NCI-H1105 (cell line): ENCODE measurements around the gene EML6.
A peak's percentile ranks its signal among the peaks of the same experiment; 100 is the strongest.

ENCODE experiments used
- DNase-seq: peaks from one replicate; lab custom pipeline; 2025; lab: John Stamatoyannopoulos, UW

EML6 gene

GRCh38 chr2:54879598-54880332 lies 156.3 kb downstream of the EML6 start:
- no peak for DNase-seq

GRCh38 chr2:54880428-54880827 lies 157.0 kb downstream of the EML6 start:
- no peak for DNase-seq

GRCh38 chr2:54881759-54882158 lies 158.3 kb downstream of the EML6 start:
- no peak for DNase-seq

GRCh38 chr2:54885891-54886290 lies 162.4 kb downstream of the EML6 start:
- DNase-seq, result no peak

- DNase-seq, result no peak
Measured at GRCh38 chr2:54887850-54888545, 164.5 kb downstream of the EML6 start.

GRCh38 chr2:54889053-54889452 lies 165.6 kb downstream of the EML6 start:
- DNase-seq, result no peak

- DNase-seq, result no peak
Measured at GRCh38 chr2:54891909-54892308, 168.4 kb downstream of the EML6 start.

- DNase-seq, result no peak
Measured at GRCh38 chr2:54894467-54894866, 171.0 kb downstream of the EML6 start.

GRCh38 chr2:54895730-54896129 lies 172.3 kb downstream of the EML6 start:
- no peak for DNase-seq

- no peak for DNase-seq
Measured at GRCh38 chr2:54897420-54898310, 174.2 kb downstream of the EML6 start.

- DNase-seq, result peak; percentile 41
Measured at GRCh38 chr2:54898456-54899226, 175.2 kb downstream of the EML6 start.

GRCh38 chr2:54899576-54900200 lies 176.2 kb downstream of the EML6 start:
- peak; percentile 4 for DNase-seq

GRCh38 chr2:54901224-54901986 lies 177.9 kb downstream of the EML6 start:
- DNase-seq, result no peak

GRCh38 chr2:54902763-54903162 lies 179.3 kb downstream of the EML6 start:
- no peak for DNase-seq

- no peak for DNase-seq
Measured at GRCh38 chr2:54903736-54904554, 180.5 kb downstream of the EML6 start.

GRCh38 chr2:54904836-54905235 lies 181.4 kb downstream of the EML6 start:
- DNase-seq, result no peak

- no peak for DNase-seq
Measured at GRCh38 chr2:54906716-54907115, 183.3 kb downstream of the EML6 start.

GRCh38 chr2:54907663-54908062 lies 184.2 kb downstream of the EML6 start:
- no peak for DNase-seq

GRCh38 chr2:54908591-54908990 lies 185.1 kb downstream of the EML6 start:
- DNase-seq, result no peak

GRCh38 chr2:54909001-54909400 lies 185.5 kb downstream of the EML6 start:
- DNase-seq, result no peak
